ENCODE results near the gene PDE8A.

- TF ChIP-seq POLR2AphosphoS5 (IDR thresholded peaks at IDR 0.05; ENCODE audit: low read depth) (no peak), REST (IDR thresholded peaks at IDR 0.05; ENCODE audit: unreplicated experiment) (no peak), EZH2 (IDR thresholded peaks at IDR 0.05; ENCODE audit: low read depth, unreplicated experiment) (no peak), JUNB (IDR thresholded peaks at IDR 0.05; ENCODE audit: unreplicated experiment) (no peak)
- TF ChIP-seq, protein P1, sequence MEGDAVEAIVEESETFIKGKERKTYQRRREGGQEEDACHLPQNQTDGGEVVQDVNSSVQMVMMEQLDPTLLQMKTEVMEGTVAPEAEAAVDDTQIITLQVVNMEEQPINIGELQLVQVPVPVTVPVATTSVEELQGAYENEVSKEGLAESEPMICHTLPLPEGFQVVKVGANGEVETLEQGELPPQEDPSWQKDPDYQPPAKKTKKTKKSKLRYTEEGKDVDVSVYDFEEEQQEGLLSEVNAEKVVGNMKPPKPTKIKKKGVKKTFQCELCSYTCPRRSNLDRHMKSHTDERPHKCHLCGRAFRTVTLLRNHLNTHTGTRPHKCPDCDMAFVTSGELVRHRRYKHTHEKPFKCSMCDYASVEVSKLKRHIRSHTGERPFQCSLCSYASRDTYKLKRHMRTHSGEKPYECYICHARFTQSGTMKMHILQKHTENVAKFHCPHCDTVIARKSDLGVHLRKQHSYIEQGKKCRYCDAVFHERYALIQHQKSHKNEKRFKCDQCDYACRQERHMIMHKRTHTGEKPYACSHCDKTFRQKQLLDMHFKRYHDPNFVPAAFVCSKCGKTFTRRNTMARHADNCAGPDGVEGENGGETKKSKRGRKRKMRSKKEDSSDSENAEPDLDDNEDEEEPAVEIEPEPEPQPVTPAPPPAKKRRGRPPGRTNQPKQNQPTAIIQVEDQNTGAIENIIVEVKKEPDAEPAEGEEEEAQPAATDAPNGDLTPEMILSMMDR (conservative IDR thresholded peaks at IDR 0.05; ENCODE audit: low read depth in 2 of 2), result no peak; a peak in 1 of 4 replicates
Measured at GRCh38 chr15:84981054-84981710, 474 bp upstream of the PDE8A start.
